NCI-H748 (cell line): ENCODE measurements around the gene TRPM2.

Source experiments
- DNase-seq: peaks from one replicate; lab custom pipeline; 2025; ENCODE audit not compliant: unreplicated experiment; lab: John Stamatoyannopoulos, UW

Gene TRPM2

GRCh38 chr21:44456214-44456914 is 102.9 kb downstream of the TRPM2 start:
- DNase-seq = no peak

GRCh38 chr21:44456915-44457736 is 103.7 kb downstream of the TRPM2 start:
- no peak for DNase-seq

GRCh38 chr21:44458971-44459711 is 105.7 kb downstream of the TRPM2 start:
- DNase-seq = no peak

- DNase-seq = no peak
These were observed 106.5 kb downstream of the TRPM2 start for GRCh38 chr21:44459712-44460440.

GRCh38 chr21:44460441-44460755 is 107.0 kb downstream of the TRPM2 start:
- no peak for DNase-seq

GRCh38 chr21:44461005-44461404 is 107.6 kb downstream of the TRPM2 start:
- DNase-seq = no peak

GRCh38 chr21:44461464-44462001 is 108.1 kb downstream of the TRPM2 start:
- no peak for DNase-seq

GRCh38 chr21:44462086-44462833 is 108.8 kb downstream of the TRPM2 start:
- DNase-seq = no peak

- DNase-seq = no peak
These were observed 109.4 kb downstream of the TRPM2 start for GRCh38 chr21:44462834-44463200.

- no peak for DNase-seq
These were observed 110.3 kb downstream of the TRPM2 start for GRCh38 chr21:44463724-44464123.

- no peak for DNase-seq
These were observed 110.9 kb downstream of the TRPM2 start for GRCh38 chr21:44464351-44464750.

- DNase-seq = peak; percentile 39
These were observed 113.0 kb downstream of the TRPM2 start for GRCh38 chr21:44466351-44466954.

GRCh38 chr21:44466996-44467858 is 113.8 kb downstream of the TRPM2 start:
- DNase-seq = no peak

GRCh38 chr21:44467859-44468195 is 114.4 kb downstream of the TRPM2 start:
- no peak for DNase-seq

GRCh38 chr21:44471341-44471740 is 117.9 kb downstream of the TRPM2 start:
- DNase-seq = no peak

GRCh38 chr21:44471996-44472395 is 118.6 kb downstream of the TRPM2 start:
- DNase-seq = no peak

- DNase-seq = no peak
These were observed 120.6 kb downstream of the TRPM2 start for GRCh38 chr21:44473915-44474555.

- DNase-seq = no peak
These were observed 121.9 kb downstream of the TRPM2 start for GRCh38 chr21:44475266-44475845.
